DMS 273 (cell line): Measurements from ENCODE around the gene GRWD1.

Experiments used
- DNase-seq: peaks from one replicate; lab custom pipeline; 2025; ENCODE audit not compliant: unreplicated experiment; lab: John Stamatoyannopoulos, UW

The GRWD1 gene

DNA sequence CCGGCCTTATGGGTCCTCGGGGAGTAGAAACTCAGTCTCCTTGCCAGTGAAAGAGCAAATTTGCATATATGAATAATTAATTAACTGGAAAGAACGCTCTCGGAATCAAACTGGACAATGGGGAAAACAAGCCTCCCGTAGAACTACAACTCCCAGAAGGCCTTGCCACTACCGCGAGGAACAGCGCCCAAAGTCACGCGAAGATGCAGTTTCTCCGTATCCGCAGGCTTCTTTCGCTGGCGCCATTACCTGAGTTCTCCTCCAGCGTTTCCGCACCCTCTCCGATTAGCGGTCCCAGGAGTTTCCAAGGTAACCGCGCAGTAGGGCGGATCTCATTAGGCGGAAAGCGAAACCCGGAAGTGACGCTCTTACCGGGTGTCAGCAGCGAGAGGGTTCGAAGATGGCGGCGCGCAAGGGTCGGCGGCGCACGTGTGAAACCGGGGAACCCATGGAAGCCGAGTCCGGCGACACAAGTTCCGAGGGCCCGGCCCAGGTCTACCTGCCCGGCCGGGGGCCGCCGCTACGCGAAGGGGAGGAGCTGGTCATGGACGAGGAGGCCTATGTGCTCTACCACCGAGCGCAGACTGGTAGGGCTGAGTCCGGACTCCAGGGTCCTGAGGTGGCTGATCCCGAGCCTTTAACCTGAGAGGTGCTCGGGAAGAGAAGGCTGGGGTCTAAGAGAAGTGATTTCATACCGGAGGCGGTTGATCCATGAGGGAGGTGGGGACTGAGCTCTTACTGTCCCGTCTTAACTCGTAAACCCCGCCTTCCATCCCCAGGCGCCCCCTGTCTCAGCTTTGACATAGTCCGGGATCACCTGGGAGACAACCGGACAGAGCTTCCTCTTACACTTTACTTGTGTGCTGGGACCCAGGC is at the start of gene GRWD1:
TSS of gene GRWD1 (plus strand) at position 378 of the 876 bp plus-strand sequence. CDS start at position 401, 23 bp downstream.
- DNase-seq = peak; percentile 99

DNA sequence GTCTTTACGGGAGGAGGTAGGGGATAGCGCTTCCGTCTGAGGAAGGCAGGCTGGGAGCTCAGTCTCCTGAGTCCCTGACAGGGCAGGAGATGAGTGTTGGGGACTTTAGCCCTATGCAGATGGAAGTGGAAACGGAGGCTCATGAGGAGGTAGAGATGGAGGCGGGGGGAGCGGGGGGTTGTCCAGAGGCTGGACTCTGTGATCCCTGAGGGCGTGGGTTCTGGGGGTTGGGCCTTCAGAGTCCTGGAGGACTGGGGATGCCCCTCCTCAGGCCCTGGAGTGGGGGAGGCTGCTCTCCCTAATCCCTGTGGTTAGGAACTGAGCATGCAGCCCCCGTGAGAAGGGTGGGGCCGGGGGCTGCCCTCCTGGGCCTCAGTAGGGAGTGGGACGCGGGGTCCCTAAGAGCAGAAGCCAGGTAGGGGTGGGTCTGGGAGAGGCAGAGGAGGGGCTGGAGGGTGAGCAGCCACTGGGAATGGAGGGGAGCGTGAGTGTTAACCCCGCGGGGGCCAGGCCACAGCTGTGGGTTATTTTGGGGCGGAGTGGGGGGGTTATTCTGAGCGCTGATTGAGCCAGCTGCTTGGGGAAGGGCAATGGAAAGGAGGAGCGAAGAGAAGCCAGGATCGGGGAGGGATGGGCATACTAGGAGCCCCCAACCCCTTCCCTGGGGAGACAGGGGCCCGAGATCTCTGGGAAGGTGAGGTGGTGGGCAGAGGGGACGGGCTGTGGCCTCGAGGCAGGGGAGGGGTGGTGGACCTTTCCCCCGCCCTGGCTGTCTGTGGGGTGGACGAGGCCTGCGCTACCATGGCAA is 49.6 kb upstream of the GRWD1 start:
- peak; percentile 47 for DNase-seq

DNA sequence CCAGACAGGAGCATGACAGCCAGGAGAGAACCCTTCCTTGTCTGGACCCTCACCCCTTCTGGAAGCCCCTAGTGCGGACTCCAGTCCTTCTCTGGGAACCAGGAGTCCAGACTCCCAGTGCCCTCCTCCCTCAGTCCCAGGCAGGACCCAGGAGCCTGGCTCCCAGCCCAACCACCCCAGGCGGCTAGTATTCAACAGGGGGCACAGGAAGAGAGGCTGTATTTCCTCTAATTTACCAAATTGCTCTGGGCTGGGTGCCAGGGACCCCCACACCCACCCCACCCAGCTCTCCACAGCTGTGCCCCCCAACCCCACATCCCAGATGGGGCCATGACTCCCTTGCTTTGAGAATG is 49.0 kb upstream of the GRWD1 start:
- no peak for DNase-seq

DNA sequence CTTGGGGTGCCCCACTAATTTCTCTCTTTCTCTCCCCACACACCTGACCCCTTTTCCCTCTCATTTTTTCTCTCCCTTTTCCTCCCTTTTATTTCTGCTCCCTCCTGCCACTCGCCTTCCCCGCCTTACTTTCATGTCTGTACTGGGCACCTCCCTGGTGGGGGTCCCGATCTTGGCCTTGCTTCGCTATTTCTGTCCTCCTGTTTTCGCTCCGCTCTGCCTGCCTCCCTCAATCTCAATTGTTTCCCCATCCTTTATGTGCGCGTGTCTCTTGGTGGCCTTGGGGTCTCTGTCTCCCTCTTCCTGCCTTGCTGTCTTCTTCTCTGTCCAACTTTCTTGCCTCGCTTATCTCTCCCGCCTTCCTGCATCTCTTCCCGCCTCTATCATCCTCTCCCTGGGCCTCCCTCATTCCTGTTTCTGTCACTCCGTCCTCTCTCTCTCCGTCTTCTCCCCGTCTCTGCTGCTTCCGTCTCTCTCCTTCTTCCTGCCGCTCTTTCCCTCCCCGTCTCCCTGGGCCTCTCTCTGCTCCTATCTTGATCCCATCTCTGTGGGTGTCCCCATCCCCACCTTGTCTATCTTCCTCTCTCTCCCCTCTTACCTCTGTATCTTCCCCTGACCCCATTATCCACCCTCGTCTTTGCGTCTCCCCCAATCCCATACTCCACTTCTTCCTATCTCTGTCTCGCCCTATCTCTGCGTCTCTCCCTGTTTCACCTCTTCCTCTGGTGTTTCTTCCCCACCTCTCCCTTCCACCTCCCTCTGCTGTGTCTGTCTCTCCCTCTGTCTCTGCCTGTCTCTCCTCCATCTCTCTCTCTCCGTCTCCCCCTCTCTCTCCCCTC is 48.3 kb upstream of the GRWD1 start:
- no peak for DNase-seq

DNA sequence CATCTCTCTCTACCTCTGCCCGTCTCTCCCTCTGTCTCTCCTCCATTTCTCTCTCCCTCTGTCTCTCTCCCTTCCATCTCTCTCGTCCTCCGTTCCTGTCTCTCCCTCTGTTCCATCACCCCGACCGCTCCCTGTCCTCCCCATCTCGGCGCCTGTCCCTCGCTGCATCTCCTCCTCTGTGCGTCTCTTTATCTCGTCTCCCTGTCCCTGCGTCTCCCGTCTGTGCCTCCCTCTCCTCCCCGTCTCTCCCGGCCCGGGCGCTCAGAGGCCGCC is 47.7 kb upstream of the GRWD1 start:
- no peak for DNase-seq

DNA sequence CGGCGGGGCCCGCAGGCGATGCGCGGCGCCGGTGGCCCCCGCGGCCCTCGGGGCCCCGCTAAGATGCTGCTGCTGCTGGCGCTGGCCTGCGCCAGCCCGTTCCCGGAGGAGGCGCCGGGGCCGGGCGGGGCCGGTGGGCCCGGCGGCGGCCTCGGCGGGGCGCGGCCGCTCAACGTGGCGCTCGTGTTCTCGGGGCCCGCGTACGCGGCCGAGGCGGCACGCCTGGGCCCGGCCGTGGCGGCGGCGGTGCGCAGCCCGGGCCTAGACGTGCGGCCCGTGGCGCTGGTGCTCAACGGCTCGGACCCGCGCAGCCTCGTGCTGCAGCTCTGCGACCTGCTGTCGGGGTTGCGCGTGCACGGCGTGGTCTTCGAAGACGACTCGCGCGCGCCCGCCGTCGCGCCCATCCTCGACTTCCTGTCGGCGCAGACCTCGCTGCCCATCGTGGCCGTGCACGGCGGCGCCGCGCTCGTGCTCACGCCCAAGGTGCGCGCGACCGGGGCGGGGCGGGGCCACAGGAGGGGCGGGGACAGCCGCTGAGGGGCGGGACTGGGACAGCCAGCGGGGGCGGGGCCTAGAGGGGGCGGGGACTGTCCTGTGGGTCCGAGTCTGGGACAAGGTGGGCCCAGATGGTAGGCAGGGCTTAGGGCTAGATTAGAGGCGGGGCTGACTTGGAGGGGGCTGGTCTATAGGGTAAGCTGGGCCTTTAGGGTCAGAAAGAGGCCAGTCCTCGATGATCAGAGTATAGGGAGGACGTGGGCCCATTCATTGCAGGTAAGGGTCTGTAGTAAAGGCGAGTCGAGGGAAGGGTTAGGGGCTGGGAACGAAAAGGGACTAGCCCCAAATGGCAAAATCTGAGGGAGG is 47.2 kb upstream of the GRWD1 start:
- peak; percentile 90 for DNase-seq

DNA sequence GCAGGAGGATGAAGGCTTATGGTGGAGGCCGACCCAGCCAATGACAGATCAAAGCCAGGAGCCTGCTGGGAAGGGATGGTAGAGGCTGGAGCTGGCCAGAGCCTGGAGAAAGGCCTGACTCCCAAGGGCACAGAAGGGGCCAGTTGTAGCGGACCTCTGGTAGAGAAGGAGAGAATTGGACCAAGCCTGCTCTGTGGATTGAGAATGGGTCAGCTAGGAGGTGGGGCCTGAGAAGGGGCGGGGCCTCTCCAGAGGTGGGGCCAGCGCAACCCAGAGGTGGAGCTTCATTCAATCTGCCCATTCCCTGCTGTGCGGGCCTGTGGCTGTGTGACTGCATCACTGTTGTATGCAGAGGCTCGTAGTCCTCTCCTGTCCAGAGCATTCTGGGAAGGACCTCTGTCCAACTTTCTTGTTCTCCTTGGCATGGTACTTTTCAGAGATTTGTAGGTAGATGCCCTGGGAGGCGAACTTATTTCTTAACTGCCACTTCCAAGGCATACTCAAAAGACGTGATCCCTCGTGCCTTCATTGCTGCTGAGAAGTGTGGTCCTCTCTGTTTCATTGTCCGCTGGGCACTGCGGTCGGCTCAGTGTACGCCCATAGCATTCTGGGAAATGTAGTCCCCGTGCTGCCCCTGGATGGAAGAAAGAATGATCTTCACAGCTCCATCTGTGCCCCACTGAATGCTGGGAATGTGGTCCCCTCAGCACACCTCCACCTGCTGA is 45.6 kb upstream of the GRWD1 start:
- no peak for DNase-seq

DNA sequence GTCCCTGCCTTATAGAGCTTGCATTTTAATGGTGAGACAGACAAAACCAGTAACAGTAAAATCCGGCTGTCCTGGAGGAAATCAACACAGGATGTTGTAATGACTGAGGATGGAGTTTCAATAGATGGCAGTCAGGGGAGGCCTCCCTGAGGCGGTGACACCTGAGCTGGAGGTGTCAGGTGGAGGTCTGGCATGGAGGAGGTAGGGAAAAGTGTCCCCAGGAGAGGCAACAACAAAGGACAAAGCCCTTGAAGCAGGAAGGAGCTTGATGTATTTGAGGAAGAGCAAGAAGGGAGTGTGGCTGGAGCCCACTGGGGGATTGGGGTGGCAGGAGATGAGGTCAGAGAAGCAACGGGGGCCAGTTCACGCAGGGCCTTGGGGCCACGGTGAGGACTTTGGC is 44.5 kb upstream of the GRWD1 start:
- DNase-seq = no peak

DNA sequence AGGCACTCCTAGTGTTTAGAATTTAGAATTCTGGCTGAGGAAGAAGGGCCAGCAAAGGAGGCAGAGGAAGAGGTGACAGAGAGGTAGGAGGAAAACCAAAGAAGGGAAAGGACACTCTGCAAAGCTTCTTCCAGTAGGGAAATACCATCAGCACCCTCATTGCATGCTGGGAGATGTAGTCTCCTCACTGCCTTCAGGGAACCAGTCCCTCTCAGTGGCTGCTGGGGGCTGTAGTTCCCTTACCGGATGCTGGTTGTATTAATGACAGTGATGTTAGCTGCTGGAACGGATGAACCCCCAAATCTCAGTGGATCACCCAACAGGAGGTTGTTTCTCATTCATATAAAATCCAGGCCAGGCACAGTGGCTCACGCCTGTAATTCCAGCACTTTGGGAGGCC is 42.2 kb upstream of the GRWD1 start:
- peak; percentile 85 for DNase-seq

DNA sequence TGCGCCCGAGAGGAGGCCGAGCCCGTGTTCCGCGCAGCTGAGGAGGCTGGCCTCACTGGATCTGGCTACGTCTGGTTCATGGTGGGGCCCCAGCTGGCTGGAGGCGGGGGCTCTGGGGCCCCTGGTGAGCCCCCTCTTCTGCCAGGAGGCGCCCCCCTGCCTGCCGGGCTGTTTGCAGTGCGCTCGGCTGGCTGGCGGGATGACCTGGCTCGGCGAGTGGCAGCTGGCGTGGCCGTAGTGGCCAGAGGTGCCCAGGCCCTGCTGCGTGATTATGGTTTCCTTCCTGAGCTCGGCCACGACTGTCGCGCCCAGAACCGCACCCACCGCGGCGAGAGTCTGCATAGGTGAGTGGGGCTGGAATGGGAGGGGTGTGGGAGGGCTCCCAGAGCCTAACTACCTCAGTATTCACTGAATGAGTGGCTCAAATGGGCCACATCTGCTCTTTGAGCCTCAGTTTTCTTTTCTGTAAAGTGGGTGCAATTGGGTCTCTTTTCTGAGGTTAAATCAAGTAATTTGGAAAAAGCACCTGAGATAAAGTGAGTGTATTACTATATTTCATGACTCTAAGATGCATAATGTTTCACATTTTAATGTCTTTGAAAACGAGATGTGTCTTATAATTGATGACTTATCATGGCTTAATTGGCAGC is 40.6 kb upstream of the GRWD1 start:
- DNase-seq = no peak

DNA sequence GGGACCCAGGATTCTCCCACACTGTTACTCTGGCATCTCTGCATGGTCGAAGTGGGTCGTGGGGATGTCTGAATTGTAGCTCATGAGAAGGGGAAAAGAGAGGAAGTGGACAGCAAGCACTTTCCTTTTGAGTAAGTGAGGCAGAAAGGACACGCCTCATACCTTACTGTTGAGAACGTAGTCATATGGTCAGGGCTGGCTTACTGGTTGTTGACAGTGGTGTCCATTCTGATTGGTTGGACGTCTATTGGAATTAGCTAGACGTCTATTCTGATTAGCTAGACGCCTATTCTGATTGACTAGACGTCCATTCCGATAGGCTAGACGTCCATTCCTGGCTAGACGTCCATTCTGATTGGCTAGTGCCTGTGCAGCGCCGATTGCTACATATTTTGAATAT is 39.9 kb upstream of the GRWD1 start:
- DNase-seq = no peak

DNA sequence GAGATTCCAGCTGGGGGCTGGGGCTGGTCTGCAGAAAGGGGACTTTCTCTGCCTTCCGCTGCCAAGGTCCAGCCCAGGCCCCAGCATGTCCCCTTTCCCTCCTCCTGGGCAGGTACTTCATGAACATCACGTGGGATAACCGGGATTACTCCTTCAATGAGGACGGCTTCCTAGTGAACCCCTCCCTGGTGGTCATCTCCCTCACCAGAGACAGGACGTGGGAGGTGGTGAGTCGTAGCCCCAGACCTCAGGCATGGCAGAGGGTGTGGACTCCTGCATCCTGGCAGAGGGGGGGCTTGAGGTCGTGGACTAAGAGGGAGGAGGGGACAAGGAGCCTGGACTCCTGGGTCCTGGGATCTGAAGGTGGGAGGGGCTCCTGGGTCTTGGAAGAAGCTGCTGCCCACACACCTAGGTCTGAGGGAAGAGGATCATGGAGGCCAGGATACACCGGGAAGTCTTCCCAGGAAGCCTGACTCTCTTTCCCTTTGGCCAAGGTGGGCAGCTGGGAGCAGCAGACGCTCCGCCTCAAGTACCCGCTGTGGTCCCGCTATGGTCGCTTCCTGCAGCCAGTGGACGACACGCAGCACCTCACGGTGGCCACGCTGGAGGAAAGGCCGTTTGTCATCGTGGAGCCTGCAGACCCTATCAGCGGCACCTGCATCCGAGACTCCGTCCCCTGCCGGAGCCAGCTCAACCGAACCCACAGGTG is 31.8 kb upstream of the GRWD1 start:
- no peak for DNase-seq

DNA sequence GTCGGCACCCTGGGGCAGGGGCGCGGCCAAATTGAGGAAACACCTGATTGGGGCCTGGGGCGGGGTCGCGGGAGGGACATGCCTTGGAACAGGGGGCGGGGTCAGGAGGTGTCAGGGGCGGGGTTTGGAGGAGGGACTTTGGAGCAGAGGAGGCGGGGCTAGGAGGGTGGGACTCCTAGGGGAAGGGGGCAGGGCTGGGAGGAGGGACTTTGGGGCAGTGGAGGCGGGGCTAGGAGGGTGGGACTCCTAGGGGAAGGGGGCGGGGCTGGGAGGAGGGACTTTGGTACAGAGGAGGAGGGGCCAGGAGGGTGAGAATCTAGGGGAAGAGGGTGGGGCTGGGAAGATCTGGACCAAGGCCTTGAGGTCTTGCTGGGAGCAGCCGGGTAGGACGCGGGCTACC is 30.4 kb upstream of the GRWD1 start:
- DNase-seq = peak; percentile 80

DNA sequence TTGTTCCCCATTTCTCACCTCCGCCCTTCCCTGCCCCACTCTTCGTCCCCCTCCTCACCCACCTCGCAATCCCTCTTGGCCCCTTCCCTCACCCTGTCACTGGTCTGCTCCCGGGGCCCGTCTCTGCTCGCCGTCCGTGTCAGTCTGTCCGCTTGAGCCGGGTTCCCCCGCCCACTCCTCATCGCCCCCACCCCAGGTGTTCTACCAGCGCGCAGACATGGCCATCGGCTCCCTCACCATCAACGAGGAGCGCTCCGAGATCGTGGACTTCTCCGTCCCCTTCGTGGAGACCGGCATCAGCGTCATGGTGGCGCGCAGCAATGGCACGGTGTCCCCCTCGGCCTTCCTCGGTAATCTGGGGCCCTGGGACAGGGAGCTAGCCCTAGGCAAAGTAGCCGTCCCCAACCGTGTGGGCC is 30.0 kb upstream of the GRWD1 start:
- DNase-seq = no peak

DNA sequence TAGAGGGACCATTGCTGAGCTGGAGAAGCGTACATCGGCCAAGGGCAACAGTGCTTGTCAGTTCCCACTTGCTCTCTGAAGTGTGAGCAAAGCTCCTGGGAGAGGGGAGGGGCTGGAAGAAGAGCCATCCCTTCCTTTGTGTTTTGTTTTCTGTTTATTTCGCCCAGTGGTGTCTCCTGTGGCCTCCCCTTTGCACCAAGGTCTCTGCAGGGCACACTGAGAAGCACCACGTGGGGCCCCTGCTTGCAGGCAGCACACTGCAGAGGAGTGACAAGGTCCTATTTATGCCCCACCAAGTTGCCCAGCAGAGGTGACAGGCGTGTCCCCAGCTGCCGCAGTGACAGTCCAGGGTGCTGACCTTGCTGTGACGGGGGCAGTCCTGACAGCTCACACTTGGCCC is 28.4 kb upstream of the GRWD1 start:
- no peak for DNase-seq

DNA sequence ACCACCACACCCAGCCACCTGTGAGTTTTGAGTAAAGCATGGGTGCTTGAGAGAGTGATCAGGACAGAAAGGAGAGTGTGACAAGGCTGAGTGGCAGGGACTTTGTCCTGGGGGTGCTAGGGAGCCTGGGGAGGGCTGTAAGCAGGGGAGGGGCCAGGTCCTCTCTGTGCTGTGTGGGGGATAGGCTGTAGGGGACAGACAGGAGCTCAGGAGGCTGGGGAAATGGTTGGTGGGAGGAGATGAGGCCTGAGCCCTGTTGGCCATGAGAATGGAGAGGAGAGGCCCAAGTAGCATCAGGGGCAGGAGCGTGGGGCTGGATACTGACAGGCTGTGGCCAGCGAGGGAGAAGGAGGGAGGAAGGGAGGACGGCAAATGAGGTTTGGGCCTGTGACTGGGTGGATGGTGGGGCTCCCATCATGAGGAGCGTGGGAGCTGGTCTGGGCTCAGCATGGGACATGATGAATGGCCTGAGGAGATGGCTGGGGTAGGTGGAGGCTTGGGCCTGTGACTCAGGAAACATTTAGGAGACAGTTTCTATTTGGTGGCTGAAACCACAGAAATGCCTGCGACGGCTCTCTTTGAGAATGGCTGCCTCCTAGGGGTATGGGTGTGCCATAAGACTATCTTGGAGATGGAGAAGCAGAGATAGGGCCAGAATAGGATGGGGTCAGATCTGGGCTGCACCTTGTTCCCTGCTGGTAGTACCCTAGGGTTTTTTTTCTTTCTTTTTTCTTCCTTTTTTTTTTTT is 27.3 kb upstream of the GRWD1 start:
- DNase-seq = peak; percentile 34

DNA sequence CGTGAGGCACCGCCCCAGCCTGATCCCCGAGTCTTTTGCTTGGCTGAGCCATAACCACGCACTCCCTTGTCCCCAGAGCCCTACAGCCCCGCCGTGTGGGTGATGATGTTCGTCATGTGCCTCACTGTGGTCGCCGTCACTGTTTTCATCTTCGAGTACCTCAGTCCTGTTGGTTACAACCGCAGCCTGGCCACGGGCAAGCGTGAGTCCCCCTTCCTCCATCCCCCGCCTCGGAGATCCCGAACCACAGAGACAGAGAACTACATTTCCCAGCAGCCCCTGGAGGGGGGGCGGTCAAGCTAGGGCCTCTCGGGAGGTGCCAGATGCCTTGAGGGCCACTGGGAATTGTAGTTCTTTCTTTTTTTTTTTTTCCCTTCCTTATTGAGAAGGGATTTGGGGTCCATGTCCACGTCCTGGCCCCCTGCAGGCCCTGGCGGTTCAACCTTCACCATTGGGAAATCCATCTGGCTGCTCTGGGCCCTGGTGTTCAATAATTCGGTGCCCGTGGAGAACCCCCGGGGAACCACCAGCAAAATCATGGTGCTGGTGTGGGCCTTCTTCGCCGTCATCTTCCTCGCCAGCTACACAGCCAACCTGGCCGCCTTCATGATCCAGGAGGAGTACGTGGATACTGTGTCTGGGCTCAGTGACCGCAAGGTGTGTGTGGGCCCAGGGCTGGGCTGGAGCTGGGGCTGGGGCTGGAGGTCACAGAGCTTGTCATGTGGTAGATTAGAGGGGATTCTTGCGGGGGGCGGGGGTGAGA is 26.4 kb upstream of the GRWD1 start:
- DNase-seq = peak; percentile 72
